22Rv1 (cell line): ENCODE data around the gene FBXO41.

ENCODE experiments used
- H3K27ac ChIP-seq: fragments of 450-650 bp; 2 replicates; pipeline ENCODE4 v1.5.1; 2017
- ZFX ChIP-seq: fragments of 450-650 bp; IDR thresholded peaks from 2 replicates; pipeline ENCODE4 v1.6.1; 2017; ENCODE audit warnings: antibody characterized with exemption, borderline replicate concordance
- TF ChIP-seq, protein P1 (sequence below): fragments of 450-650 bp; IDR thresholded peaks from 2 replicates; pipeline ENCODE4 v1.5.1; 2017; ENCODE audit warnings: mild to moderate bottlenecking

Gene FBXO41

DNA sequence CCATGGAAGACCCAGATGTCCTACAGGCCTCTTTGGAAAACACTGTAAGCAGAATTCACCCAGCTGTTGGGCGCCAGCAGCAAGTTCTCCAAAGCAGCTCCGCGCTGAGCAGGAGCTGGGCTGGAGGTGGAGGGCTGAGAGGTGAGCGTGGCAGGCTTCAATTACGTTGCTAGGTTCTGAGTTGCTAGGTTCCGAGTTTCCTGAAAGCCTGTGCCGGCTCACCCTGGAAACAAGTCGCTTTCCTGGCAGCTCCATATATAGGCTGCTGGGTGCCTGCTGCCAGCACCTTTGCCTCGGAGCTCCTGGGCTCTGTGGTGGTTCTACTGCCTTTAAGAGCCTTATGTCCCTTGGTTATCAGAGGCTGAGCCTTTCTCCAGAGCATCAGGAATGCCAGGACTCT, 23.4 kb upstream of the FBXO41 start:
- TF ChIP-seq, protein P1, sequence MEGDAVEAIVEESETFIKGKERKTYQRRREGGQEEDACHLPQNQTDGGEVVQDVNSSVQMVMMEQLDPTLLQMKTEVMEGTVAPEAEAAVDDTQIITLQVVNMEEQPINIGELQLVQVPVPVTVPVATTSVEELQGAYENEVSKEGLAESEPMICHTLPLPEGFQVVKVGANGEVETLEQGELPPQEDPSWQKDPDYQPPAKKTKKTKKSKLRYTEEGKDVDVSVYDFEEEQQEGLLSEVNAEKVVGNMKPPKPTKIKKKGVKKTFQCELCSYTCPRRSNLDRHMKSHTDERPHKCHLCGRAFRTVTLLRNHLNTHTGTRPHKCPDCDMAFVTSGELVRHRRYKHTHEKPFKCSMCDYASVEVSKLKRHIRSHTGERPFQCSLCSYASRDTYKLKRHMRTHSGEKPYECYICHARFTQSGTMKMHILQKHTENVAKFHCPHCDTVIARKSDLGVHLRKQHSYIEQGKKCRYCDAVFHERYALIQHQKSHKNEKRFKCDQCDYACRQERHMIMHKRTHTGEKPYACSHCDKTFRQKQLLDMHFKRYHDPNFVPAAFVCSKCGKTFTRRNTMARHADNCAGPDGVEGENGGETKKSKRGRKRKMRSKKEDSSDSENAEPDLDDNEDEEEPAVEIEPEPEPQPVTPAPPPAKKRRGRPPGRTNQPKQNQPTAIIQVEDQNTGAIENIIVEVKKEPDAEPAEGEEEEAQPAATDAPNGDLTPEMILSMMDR, result no peak
- no peak for TF ChIP-seq ZFX

DNA sequence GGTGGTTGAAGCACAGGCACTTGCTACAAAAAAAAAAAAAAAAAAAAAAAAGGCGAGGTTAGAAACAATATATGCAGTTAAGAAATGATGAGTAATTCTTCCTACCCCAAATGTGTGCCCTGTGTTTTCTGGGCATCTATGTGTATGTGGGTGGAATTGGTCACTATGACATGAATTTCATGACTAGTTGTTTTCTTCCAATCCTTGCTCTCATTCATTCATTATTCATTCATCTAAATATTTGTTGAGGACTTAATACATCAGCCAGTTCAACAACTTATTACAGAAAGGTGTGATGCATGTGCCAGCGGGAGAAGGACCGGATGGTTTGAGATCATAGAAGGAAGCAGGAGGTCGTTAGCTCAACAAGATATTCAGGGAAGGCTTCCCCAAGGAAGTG, 17.4 kb upstream of the FBXO41 start:
- TF ChIP-seq ZFX, result no peak
- TF ChIP-seq, protein P1, result no peak
- H3K27ac ChIP-seq, result no peak overlapping the region

More for the DNA sequence above, 23.4 kb upstream of the FBXO41 start:
- H3K27ac ChIP-seq, result no peak overlapping the region

DNA sequence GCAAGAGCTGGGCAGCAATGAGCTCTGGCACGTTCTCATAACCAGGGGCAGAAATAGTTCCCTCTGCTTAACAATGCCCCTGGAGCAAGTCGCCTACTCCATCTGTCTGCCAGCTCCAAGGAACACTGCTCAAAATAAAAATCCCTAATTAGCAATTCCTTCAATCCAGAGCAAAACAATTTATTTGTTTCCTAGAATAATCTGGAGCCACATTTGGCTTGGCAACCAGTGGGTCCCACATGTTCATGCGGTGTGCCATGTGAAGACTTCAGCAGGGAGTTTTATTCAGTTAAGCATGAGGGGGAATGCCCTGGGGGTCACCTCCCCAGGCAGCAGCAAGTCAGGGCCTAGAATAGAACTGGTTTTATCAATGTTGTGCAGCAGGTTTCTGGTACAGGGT, 16.6 kb upstream of the FBXO41 start:
- H3K27ac ChIP-seq, result no peak overlapping the region
- no peak for TF ChIP-seq ZFX
- TF ChIP-seq, protein P1, result no peak

DNA sequence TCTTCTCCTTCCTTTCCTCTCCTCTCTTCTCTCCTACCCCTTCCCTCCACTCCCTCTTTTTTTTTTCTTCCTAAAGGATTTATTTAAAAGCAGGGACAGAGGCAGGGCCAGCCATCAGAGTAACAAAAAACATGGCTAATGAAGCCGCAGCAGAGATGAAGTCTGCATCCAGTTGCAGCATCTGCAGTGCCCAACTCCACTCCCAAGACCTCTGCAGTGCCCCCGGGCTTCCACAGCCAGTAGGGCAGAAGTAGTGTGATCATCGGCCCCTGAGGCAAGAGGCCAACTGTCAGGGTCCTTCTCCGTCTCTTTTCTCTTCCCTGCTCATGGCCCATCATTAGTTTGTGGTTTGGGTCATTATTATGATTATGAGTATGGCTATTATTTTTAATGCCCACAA, 13.3 kb upstream of the FBXO41 start:
- no peak for TF ChIP-seq ZFX
- TF ChIP-seq, protein P1, result no peak

DNA sequence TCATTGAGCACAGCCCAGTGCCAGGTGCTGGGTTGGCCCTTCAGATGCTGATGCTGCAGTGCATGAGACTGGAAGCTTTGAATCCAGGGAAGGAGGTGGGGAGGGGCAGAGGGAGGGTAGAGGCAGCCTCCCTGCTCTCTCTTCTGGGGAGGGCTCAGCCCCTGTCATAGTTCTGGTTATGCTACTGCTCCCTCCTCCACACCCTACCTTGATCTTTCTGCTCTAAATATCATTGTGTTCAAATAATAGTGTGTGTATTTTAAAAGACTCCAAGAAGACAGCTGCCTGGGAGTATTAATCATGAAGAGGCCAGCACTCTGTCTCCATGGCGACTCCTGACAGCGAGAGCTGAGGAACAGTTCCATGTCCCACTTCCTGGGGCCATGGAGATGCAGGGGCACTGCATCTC, 12.9 kb upstream of the FBXO41 start:
- TF ChIP-seq, protein P1, result no peak
- TF ChIP-seq ZFX, result no peak
- H3K27ac ChIP-seq, result no peak overlapping the region

More for the DNA sequence above, 13.3 kb upstream of the FBXO41 start:
- H3K27ac ChIP-seq, result no peak overlapping the region

DNA sequence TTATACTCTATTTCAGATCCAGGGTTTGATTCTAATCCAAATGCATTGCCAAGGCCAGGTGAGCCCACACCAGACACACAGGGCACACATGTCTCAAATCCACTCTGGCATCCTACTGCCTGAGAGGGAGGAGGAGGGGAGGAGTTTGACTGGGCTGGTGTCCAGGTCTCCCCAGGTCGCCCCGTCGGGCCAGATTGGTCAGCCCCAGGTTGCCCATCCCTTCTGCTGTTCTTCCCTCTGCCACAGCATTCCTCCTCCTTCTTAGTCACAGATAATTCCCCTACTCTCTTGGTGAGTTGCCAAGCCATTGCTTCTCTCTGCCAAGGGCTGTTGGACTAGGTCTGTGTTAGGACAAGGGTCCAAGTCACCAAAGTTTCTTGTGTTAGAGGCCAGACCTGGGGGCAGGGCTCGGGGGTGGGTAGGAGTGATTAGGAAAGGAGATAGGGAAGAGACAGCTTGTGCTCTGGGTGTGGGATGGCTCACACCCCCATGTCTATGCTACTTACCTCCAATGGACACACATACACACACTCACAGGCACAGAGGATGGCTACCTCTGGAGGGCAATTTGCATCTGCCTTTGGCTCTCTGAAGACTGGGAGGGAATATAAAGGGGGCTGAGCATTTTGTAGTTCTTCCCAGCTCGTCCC, 11.6 kb upstream of the FBXO41 start:
- TF ChIP-seq ZFX, result no peak
- TF ChIP-seq, protein P1, result no peak
- no peak overlapping the region for H3K27ac ChIP-seq

DNA sequence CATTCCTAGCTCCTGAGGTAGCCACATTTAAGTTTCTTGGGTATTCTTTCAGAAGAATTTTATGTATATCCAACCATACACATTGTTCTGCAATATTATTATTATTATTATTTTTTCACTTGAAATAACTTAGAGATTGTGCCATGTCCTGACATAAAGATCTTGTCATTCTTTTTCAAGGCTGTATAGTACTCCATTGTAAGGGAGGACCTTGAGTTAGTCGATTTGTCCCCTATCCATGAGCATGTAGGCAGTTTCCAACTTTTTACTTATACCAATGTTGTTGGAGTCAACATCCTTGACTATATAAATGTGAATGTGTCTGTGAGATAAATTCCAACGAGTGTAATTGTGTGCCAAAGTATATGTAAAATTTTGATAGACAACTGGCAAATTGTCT, 10.0 kb upstream of the FBXO41 start:
- TF ChIP-seq, protein P1, result no peak
- TF ChIP-seq ZFX, result no peak
- no peak overlapping the region for H3K27ac ChIP-seq
